ELF-1 (cell line): ENCODE measurements around the gene KPNA6.

Experiments used
- DNase-seq: peaks from one replicate; pipeline ENCODE4 v3.0.0-alpha.2; 2016; ENCODE audit warnings: low read depth, low spot score

The KPNA6 gene

DNA sequence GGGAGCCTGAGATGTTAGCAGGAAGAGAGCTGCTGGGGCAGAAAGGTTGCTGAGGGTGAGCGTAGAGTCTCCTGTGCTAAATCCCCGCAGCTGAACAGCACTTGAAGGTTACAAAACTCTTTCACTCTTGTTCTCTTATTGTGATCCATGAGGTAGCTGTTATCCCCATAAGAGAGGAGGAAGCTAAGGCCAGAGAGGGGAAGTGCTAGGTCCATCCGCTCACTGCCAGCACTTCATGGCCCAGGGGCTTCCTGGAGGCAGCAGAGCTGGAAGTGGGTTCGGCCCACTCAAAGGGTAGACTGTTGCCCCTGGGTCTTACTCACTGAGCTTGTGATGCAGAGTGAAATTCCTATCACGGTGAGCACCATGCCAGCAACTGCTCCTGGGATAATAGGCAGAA lies 108.7 kb downstream of the KPNA6 start:
- no peak for DNase-seq

DNA sequence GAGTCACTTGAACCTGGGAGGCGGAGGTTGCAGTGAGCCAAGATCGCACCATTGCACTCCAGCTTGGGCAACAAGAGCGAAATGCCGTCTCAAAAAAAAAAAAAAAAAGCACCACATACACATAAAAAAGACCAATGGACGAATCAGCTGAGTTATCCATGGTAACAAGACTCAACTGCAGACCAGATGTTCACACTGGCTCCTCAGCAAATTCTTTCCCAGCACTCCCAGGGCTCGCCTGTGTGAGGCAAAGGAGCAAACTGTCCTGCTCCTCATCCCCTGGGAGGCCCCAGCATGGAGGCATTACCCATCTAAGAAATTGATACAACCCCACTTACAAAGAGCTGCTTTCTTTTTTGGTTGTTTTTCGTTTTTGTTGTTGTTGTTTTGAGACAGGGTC lies 111.2 kb downstream of the KPNA6 start:
- DNase-seq: no peak

DNA sequence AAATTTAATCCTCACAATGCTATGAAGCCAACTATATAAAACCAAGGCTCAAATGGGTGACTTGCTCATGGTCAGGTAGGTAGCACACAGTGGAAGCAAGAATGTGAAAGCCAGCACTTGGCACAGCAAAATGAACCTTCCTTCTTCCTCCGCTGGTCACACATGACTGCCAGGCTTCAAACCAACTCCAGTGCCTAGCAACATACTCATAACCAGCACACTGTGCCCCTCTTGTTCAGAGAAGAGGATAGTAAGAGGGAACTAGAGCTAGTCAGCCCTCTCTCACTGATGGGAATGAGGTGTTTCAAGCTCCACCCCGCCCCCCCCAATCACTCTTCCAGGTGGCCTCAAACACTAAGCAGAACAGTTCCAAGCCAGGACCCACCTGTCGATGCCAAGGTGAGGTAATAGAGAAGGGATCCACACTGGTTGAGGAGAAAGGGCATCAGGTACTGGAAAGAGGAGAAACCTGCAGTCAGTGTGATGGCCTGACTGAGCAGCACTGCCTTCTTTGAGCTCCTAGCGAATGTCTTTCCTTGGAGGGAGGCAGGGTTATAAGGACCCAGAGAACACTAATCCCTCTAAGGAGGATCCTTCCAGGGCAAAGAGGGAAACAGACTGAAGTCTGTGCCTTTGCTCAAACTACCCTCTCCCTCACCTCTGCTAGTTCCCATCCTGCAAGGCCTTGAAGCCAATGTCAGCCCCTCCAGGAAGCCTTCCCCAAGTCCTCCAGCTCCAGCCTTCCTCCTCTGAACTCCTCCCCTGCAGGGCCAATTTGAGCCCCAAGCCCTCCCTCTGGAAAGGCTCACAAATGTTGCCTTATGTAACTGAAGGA lies 113.1 kb downstream of the KPNA6 start:
- DNase-seq: no peak

DNA sequence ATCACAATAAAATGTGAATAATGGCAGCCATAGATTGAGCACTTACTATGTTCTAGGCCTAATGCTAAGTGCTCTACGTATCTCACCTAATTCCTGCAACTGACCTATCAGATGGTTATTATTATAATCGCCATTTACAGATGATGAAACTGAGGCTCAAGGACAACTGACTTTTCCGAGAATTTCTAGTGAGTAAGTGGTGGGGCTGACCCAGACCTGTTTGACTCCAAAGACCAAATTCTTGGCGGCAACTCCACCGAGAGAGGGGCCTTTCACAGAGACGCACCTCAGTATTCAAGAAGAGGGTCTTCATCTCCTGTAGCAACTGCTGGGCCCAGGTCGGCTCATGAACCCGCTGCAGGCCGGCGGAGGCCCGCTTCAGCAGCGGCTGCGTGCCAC lies 113.7 kb downstream of the KPNA6 start:
- DNase-seq: no peak

DNA sequence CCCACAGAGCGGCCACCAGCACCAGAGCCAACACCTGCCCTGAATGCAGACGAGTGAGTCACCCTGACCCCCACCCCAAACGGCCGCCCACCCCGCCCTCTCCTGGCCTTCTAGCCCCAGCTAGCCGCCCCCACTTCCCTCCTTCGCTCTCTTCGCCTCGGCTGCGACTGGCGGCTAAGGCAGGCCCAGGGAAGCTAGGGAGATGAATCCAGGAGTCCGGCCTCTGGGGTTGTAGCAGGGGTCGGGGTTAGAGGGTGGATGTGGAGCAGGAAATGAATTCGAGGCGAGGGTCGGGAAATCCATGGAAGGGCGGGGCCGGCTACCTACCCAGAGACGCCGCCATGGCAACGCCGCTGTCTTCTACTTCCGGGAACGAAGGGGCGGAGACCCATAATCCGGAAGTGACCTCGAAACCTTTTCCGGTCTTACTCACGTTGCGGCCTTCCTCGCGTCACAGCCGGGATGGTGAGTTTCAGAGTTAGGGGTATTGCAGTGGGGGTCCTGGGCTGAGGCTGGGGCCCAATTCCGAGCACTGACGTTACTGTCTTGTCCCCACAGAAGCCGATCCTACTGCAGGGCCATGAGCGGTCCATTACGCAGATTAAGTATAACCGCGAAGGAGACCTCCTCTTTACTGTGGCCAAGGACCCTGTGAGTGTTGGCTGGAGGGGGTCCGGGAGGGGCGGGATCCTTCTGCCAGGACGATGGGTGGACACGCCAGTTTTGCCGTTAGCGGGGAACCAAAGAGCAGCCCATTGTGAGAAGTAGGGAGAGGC lies 114.3 kb downstream of the KPNA6 start, which contains the start of the genes EIF3I and TMEM234:
Gene EIF3I, plus strand, starts transcription at position 428 of the 776 bp plus-strand sequence. Its CDS starts 35 bp downstream, at position 463.
Gene TMEM234, minus strand, starts transcription at position 374 of the 776 bp plus-strand sequence. Its CDS starts 31 bp downstream, at position 343.
- DNase-seq: peak; percentile 95

DNA sequence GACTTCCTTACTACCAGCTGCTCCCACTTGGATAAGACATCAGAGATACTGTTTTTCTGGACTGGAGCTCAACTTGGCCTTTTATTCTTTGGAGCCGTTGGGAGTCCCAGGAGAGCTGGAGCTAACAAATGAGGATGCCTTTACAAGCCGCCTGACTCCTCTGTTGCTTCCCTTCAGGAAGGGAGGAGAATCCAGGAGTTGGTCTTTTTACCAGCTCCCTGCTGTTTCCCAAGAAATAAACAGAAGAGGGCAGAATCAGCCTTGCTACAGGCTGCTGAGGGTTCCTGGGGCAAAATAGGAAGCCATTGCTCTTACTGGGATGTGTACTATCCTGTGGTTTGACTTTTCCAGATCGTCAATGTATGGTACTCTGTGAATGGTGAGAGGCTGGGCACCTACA lies 115.8 kb downstream of the KPNA6 start:
- DNase-seq: no peak

DNA sequence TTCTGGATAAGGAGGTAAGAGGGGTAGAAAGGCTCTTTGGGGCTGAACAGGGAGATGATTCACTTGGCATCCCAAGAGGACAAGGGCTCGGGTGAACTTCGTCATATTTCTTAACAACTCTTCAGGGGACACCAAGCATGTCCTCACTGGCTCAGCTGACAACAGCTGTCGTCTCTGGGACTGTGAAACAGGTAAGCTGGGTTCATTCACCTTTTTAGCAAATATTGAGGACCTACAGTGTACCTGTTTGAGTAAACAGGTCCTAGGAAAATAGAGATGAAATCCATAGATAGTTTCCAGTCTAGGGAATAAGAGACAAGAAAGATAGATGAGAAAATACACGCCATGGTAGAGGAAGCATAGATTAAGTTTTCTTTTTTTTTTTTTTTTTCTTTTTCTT lies 116.4 kb downstream of the KPNA6 start:
- DNase-seq: no peak
